Activated T-cell treated with anti-CD3 and anti-CD28 coated beads for 24 hours (primary cell): ENCODE results near the gene CRIP1.
A peak's percentile ranks its signal among the peaks of the same experiment; 100 is the strongest.

Experiments
- DNase-seq: peaks from one replicate; pipeline ENCODE4 v3.0.0-alpha.2; 2020; ENCODE audit warnings: low read depth

The CRIP1 gene

DNA sequence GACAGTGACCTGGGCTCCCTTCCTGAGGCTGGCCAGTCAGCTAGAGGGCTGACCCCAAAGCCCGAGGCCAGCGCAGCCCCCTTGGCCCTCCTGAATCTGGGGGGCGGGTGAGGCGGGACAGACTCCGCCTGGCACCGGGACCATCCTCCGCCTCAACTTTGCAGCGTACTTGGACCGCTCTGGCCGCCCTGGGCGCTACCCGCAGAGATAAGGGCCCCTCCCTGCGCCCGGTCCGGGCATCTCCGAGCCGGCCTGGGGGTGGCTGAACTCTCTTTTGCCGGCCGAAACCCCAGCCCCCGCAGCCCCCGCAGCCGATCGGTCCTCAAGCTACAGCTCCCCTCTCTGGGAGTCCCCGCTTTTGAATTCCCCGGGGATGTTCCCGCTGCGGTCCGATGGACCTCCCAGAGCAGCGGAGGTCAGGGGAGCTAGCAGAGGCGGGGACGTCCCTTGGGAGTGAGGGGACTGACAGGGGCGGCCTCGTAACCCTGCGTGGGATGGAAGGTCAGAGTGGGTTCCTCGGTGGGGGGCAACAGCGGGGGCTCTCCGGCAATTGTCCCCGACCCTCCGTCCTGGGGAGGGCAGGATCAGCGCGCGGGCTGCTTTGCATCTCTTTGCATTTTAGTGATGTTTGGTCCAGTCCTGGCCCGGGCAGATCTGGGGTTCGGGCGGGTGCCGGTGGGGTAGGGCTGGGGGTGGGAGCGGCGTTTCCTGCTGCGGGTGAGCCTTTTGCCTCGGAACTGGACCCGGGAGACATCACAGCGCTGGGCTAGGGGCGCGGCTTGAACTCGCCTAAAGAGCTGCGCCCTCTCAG is at the start of gene CRIP1:
Gene CRIP1 (plus strand): TSS at position 724 of the 811 bp plus-strand sequence. CDS start 374 bp downstream, outside the sequence.
- DNase-seq = no peak

- no peak for DNase-seq
Observed at GRCh38 chr14:105436891-105437722, 49.6 kb upstream of the CRIP1 start.

GRCh38 chr14:105437723-105438500 is 48.8 kb upstream of the CRIP1 start:
- DNase-seq = no peak

GRCh38 chr14:105439179-105439578 is 47.5 kb upstream of the CRIP1 start:
- no peak for DNase-seq

GRCh38 chr14:105439710-105440553 is 46.8 kb upstream of the CRIP1 start:
- DNase-seq = no peak

DNA sequence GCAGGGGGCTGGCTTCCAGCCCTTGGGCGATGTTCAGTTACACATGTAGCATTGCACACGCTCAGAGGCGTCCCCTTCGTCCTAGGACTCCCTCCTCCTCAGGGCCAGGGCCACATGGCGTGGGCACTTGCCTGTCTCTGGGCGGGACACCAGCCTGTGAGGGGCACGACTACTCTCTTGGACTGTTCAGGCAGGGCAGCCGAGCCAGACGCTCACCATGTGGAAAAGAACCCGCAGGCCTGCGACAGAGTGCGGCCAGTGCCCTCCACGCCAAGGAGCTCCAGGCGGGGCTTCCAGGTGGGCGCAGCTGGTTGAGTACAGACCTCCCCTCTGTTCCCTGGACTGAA is 46.2 kb upstream of the CRIP1 start:
- no peak for DNase-seq

DNA sequence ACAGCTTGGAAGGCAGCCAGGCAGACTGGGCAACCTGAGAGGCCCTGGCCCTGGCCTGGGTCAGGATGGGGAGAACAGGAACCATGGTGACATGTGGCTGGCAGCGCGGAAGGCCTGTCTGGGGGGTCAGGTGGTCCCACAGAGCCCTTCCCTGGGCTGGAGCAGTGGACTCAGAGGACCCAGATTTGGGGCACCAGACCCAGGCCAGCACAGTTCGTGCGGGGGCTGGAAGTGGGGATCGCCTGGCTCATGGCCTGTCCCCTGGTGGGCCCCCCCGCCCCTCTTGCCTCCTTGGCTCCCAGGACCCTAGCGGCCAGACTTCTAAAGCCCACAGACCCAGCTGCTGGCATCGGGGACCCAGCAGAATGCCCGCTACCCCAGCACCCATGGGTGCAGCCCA is 45.7 kb upstream of the CRIP1 start:
- DNase-seq = no peak

DNA sequence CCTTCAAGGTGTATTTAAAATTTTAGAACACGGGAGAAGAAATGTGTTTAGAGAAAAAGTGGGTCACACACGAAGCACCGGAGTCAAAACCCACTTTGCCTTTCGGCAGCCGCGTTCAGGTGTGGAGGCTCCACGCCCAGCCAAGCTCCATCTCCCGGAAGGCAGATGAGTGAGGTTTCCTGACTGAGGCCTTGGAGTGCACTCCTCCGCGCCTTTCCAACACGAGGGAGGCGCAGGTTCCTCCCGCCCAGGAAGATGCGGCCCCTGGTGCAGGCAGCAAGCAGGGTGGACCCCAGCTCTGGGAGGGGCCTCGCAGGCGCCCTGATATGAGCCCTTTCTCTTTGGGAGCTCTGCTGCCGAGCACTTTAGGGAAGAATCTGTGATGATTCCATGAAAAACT is 44.6 kb upstream of the CRIP1 start:
- no peak for DNase-seq

- no peak for DNase-seq
Observed at GRCh38 chr14:105442834-105443233, 43.9 kb upstream of the CRIP1 start.

- DNase-seq = no peak
Observed at GRCh38 chr14:105444859-105445258, 41.8 kb upstream of the CRIP1 start.

- no peak for DNase-seq
Observed at GRCh38 chr14:105445290-105445689, 41.4 kb upstream of the CRIP1 start.

- DNase-seq = no peak
Observed at GRCh38 chr14:105445901-105446845, 40.5 kb upstream of the CRIP1 start.

DNA sequence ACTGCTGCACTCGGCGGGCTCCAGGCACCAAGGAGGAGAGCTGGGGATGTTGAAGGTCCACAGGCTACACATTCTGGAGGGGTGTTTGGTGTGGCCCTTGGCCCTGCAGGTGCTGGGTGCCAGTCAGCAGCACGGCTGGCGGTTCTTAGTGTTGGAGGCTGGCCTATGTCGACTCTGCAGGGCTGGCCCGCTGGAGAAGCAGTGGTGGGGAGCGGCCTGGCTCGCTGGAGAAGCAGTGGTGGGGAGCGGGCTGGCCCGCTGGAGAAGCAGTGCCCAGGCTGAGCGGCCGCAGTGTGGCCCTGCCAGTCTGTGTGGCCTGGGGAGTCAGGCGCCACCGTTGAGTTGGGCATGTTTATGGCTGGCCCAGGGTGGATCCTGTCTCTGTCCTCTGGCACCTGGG is 39.7 kb upstream of the CRIP1 start:
- DNase-seq = no peak

DNA sequence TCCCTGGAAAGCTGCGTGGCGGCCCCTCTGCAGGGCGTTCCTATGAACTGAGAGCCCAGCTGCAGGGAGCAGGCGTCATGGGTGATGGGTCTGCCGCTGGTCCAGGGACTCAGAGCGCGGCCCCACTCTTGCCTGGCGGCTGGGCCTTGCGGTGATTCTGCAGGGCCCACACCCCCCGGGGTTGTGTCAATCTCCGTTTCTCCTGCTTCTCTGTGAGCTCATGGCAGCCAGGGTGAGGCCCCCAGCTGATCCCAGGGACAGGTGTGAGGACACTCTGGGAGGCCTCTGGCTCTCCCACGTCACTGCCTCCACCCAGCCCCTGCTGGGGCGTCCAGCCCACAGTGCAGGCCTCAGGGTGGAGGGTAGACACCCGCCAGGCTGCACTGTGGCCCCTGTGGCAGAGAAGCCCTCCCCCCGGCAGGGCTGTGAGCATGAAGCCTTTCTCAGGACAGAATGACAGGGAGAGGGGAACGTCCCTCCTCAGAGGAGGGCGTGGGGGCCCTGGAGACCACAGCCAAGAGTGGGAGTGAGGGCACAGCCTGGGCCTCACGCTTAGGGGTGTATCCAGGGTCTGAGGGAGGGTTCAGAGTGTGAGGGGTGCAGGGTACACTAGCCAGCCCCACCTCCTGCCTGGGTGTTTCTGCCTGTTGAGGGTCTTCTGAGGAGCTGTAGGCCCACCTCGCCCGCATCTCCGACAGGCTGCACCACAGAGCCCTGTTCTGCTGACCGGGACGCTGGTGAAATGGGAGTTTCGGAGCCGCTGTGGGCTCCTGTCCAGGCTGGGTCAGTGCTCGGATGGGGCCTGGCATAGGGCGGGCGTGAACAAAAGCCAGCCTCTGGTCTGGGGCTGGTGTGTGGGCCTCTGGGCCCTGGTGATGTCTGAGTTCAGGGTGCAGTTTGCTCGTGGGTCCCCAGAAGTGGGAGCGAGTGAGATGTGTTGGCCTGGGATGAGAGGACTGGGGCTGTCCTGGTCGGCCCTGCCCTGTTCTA is 38.7 kb upstream of the CRIP1 start:
- no peak for DNase-seq

- peak; percentile 52 for DNase-seq
Observed at GRCh38 chr14:105448706-105449111, 38.0 kb upstream of the CRIP1 start.

DNA sequence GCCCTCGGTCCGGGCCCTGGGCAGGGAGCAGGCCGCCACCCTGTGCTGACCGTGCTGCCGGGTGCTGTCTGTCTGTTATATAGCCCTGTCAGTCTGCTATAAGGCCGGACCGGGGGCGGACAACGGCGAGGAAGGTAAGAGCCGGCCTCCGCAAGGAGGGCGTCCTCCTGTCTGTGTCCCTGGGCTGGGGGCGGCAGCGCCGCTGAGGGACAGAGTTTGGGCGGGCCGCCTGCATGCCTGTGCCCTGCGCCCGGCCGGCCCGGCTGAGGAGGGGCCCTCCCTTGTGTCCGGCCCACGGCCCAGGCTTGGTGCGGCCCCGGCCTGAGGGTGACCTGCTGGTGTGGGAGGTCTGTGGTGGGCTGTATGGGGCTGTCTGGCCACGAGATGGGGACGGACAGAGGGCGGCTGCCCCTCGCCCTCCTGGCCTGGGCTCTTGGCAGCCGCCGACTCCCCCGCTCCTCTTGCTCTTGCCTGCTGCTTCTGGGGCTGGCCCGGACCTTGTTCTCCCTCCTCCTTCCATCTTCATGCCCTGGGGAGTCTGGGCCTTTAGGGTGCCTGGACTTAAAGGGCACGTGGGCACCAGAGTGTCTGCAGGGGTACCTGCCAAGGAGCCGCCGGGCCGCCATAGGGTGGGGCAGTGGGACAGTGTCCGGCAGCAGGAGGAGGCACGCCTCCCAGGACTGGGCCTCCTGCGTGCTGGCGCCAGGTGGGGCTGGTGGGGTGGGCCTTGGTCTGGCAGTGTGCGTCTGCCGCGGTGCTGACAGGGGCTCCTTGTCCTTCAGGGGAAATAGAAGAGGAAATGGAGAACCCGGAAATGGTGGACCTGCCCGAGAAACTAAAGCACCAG is 37.2 kb upstream of the CRIP1 start:
- DNase-seq = no peak

DNA sequence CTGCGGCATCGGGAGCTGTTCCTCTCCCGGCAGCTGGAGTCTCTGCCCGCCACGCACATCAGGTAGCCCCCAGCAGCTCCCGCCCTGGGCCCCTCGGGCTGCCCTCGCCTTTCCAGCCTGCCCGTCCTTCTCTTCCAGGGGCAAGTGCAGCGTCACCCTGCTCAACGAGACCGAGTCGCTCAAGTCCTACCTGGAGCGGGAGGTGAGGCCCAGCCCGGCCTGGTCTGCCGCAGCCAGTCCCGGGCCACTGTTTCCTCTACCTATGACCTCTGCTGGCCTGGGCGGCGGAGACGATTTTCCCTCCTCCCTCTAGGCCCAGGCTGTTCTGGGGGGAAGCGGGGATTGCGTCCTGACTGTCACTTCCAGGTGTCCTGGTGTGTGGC is 36.6 kb upstream of the CRIP1 start:
- DNase-seq = no peak
